ENCODE data around the gene SRCIN1. TPM values are rescaled to one million over a fixed set of nuclear protein-coding genes. Genes with fewer than 3 reads are reported as not detected.

The SRCIN1 gene
- total RNA-seq, 1 donor from 2014 or later, result not detected

GRCh38 chr17:38568845-38569510 lies 36.8 kb downstream of the SRCIN1 start:
- Histone ChIP-seq H3K27me3 (peaks cover 19% of the 10 kb centered on the region), H3K4me3 (no peak overlapping the region), H3K4me1 (peaks cover 3 to 7% of the 10 kb centered on the region in 2 donors), H3K27ac (no peak overlapping the region), H3K9me3 (no peaks in the 10 kb centered on the region), H3K36me3 (no peaks in the 10 kb centered on the region)
- no peak for TF ChIP-seq CTCF (IDR thresholded peaks at IDR 0.05)
- no peak for DNase-seq (ENCODE audit: low spot score in 2 of 2)
- intact Hi-C loops (cut with DNase I), result no loop called here

- peaks cover 23% of the 10 kb centered on the region for H3K27me3 ChIP-seq
- intact Hi-C loops (cut with DNase I), result no loop called here
- no peak for DNase-seq (ENCODE audit: low spot score in 2 of 2)
Observed at GRCh38 chr17:38568274-38568673, 37.5 kb downstream of the SRCIN1 start.

GRCh38 chr17:38567350-38567749 lies 38.4 kb downstream of the SRCIN1 start:
- no peak overlapping the region for H3K27ac ChIP-seq
- intact Hi-C loops (cut with DNase I), result no loop called here
- H3K4me1 ChIP-seq, result peaks cover 2 to 5% of the 10 kb centered on the region in 2 donors
- H3K9me3 ChIP-seq, result no peaks in the 10 kb centered on the region
- H3K36me3 ChIP-seq, result no peaks in the 10 kb centered on the region
- DNase-seq (ENCODE audit: low spot score in 2 of 2), result no peak
- TF ChIP-seq CTCF (IDR thresholded peaks at IDR 0.05), result no peak
- H3K4me3 ChIP-seq, result no peak overlapping the region
- peaks cover 26% of the 10 kb centered on the region for H3K27me3 ChIP-seq

More at GRCh38 chr17:38568274-38568673, 37.5 kb downstream of the SRCIN1 start:
- peaks cover 3 to 7% of the 10 kb centered on the region in 2 donors for H3K4me1 ChIP-seq
- no peaks in the 10 kb centered on the region for H3K36me3 ChIP-seq
- no peak overlapping the region for H3K4me3 ChIP-seq
- no peak overlapping the region for H3K27ac ChIP-seq
- H3K9me3 ChIP-seq, result no peaks in the 10 kb centered on the region
- no peak for TF ChIP-seq CTCF (IDR thresholded peaks at IDR 0.05)

- no peak overlapping the region for H3K27ac ChIP-seq
- H3K36me3 ChIP-seq, result no peaks in the 10 kb centered on the region
- peaks cover 33% of the 10 kb centered on the region for H3K27me3 ChIP-seq
- H3K4me3 ChIP-seq, result no peak overlapping the region
- DNase-seq (ENCODE audit: low spot score in 2 of 2), result no peak
- TF ChIP-seq CTCF (IDR thresholded peaks at IDR 0.05), result no peak
- H3K9me3 ChIP-seq, result no peaks in the 10 kb centered on the region
- intact Hi-C loops (cut with DNase I), result no loop called here
- H3K4me1 ChIP-seq, result no peaks in the 10 kb centered on the region
Observed at GRCh38 chr17:38566666-38567031, 39.1 kb downstream of the SRCIN1 start.

- Histone ChIP-seq H3K4me1 (no peaks in the 10 kb centered on the region), H3K4me3 (no peak overlapping the region), H3K9me3 (no peaks in the 10 kb centered on the region), H3K27me3 (peaks cover 39% of the 10 kb centered on the region), H3K27ac (no peak overlapping the region), H3K36me3 (no peaks in the 10 kb centered on the region)
- intact Hi-C loops (cut with DNase I), result no loop called here
- TF ChIP-seq CTCF (IDR thresholded peaks at IDR 0.05), result no peak
- no peak for DNase-seq (ENCODE audit: low spot score in 2 of 2)
Observed at GRCh38 chr17:38565853-38566665, 39.7 kb downstream of the SRCIN1 start.
